ENCODE measurements around the gene RSPRY1.

GRCh38 chr16:57147381-57148221, 38.5 kb upstream of the RSPRY1 start:
- TF ChIP-seq POLR2A (IDR thresholded peaks at IDR 0.05) (no peak), CTCF (IDR thresholded peaks at IDR 0.05) (no peak)

Data from adrenal gland (tissue), 5 donors.